ENCODE measurements around the gene PRRX2.
A peak's percentile ranks its signal among the peaks of the same experiment; 100 is the strongest.

Gene PRRX2

GRCh38 chr9:129627556-129628440 is 37.6 kb upstream of the PRRX2 start:
- H3K4me3 ChIP-seq (ENCODE audit: low read depth, low read length, poor library complexity, severe bottlenecking), result peak overlapping the region; percentile 86
- H3K4me1 ChIP-seq (ENCODE audit: insufficient read depth, low read length, severe bottlenecking), result peaks cover 40% of the 10 kb centered on the region
- H3K9me3 ChIP-seq (ENCODE audit: low read length), result no peaks in the 10 kb centered on the region

GRCh38 chr9:129628709-129629108 is 36.7 kb upstream of the PRRX2 start:
- no peaks in the 10 kb centered on the region for H3K27me3 ChIP-seq (ENCODE audit: insufficient read depth, low read length)
- H3K79me2 ChIP-seq (ENCODE audit: insufficient read depth, low read length), result peaks cover 60% of the 10 kb centered on the region
- H3K4me2 ChIP-seq (ENCODE audit: low read length), result peak overlapping the region; percentile 83; the same call in 1 of the 2 replicates
- peaks cover 40% of the 10 kb centered on the region for H3K4me1 ChIP-seq (ENCODE audit: insufficient read depth, low read length, severe bottlenecking)
- no peak overlapping the region for H3K4me3 ChIP-seq (ENCODE audit: low read depth, low read length, poor library complexity, severe bottlenecking)
- no peaks in the 10 kb centered on the region for H3K9me2 ChIP-seq (ENCODE audit: low read depth, low read length)
- H3K27ac ChIP-seq (ENCODE audit: low read depth, low read length, poor library complexity, severe bottlenecking), result no peak overlapping the region
- no peaks in the 10 kb centered on the region for H4K20me1 ChIP-seq (ENCODE audit: insufficient read depth, low read length)
- H2AFZ ChIP-seq (ENCODE audit: low read length), result no peak overlapping the region
- H3K36me3 ChIP-seq (ENCODE audit: insufficient read depth, low read length), result peaks cover 58% of the 10 kb centered on the region
- TF ChIP-seq EZH2 (IDR thresholded peaks at IDR 0.05; ENCODE audit: borderline replicate concordance, low read length) (no peak), CTCF (IDR thresholded peaks at IDR 0.05; ENCODE audit: low read length) (0 out of 2 replicates have a peak, but pooled peaks have one; percentile 6)
- H3K9me3 ChIP-seq (ENCODE audit: low read length), result no peaks in the 10 kb centered on the region
- peak overlapping the region; percentile 6; the same call in 1 of the 2 replicates for H3K9ac ChIP-seq (ENCODE audit: low read length)
- no peaks in the 10 kb centered on the region for H3F3A ChIP-seq (ENCODE audit: insufficient read depth, low read length)

More at GRCh38 chr9:129627556-129628440, 37.6 kb upstream of the PRRX2 start:
- no peak overlapping the region for H2AFZ ChIP-seq (ENCODE audit: low read length)
- H3F3A ChIP-seq (ENCODE audit: insufficient read depth, low read length), result no peaks in the 10 kb centered on the region
- no peaks in the 10 kb centered on the region for H3K27me3 ChIP-seq (ENCODE audit: insufficient read depth, low read length)
- H3K27ac ChIP-seq (ENCODE audit: low read depth, low read length, poor library complexity, severe bottlenecking), result no peak overlapping the region
- TF ChIP-seq EZH2 (IDR thresholded peaks at IDR 0.05; ENCODE audit: borderline replicate concordance, low read length) (no peak), CTCF (IDR thresholded peaks at IDR 0.05; ENCODE audit: low read length) (no peak)
- H3K9ac ChIP-seq (ENCODE audit: low read length), result peak overlapping the region; percentile 93
- peaks cover 49% of the 10 kb centered on the region for H3K36me3 ChIP-seq (ENCODE audit: insufficient read depth, low read length)
- peak overlapping the region; percentile 83 for H3K4me2 ChIP-seq (ENCODE audit: low read length)
- no peaks in the 10 kb centered on the region for H4K20me1 ChIP-seq (ENCODE audit: insufficient read depth, low read length)
- peaks cover 60% of the 10 kb centered on the region for H3K79me2 ChIP-seq (ENCODE audit: insufficient read depth, low read length)
- H3K9me2 ChIP-seq (ENCODE audit: low read depth, low read length), result no peaks in the 10 kb centered on the region

GRCh38 chr9:129629251-129629820 is 36.1 kb upstream of the PRRX2 start:
- no peak overlapping the region for H3K27ac ChIP-seq (ENCODE audit: low read depth, low read length, poor library complexity, severe bottlenecking)
- no peaks in the 10 kb centered on the region for H3K27me3 ChIP-seq (ENCODE audit: insufficient read depth, low read length)
- H3K9ac ChIP-seq (ENCODE audit: low read length), result no peak overlapping the region
- H2AFZ ChIP-seq (ENCODE audit: low read length), result no peak overlapping the region
- no peaks in the 10 kb centered on the region for H3F3A ChIP-seq (ENCODE audit: insufficient read depth, low read length)
- H3K36me3 ChIP-seq (ENCODE audit: insufficient read depth, low read length), result peaks cover 64% of the 10 kb centered on the region
- TF ChIP-seq CTCF (IDR thresholded peaks at IDR 0.05; ENCODE audit: low read length) (no peak), EZH2 (IDR thresholded peaks at IDR 0.05; ENCODE audit: borderline replicate concordance, low read length) (no peak)
- H3K79me2 ChIP-seq (ENCODE audit: insufficient read depth, low read length), result peaks cover 60% of the 10 kb centered on the region
- H4K20me1 ChIP-seq (ENCODE audit: insufficient read depth, low read length), result no peaks in the 10 kb centered on the region
- peaks cover 38% of the 10 kb centered on the region for H3K4me1 ChIP-seq (ENCODE audit: insufficient read depth, low read length, severe bottlenecking)
- no peaks in the 10 kb centered on the region for H3K9me3 ChIP-seq (ENCODE audit: low read length)
- H3K4me2 ChIP-seq (ENCODE audit: low read length), result no peak overlapping the region
- H3K9me2 ChIP-seq (ENCODE audit: low read depth, low read length), result no peaks in the 10 kb centered on the region
- no peak overlapping the region for H3K4me3 ChIP-seq (ENCODE audit: low read depth, low read length, poor library complexity, severe bottlenecking)

Measured in OCI-LY1 (cell line).